Muscle of leg (tissue), 11 donors: ENCODE data around the gene ITPK1. TPM values are rescaled to one million over a fixed set of nuclear protein-coding genes. Genes with fewer than 3 reads are reported as not detected.

Source experiments
- DNase-seq: peaks from one replicate; pipeline ENCODE4 v3.0.0; 2013
- H3K27ac ChIP-seq: one replicate; pipeline ENCODE4 v1.5.1; 2013; ENCODE audit warnings: mild to moderate bottlenecking, low read length, control low read depth
- H3K27me3 ChIP-seq: one replicate; pipeline ENCODE4 v1.6.1; 2013; ENCODE audit warnings: low read length; ENCODE audit not compliant: control insufficient read depth, insufficient read depth
- H3K36me3 ChIP-seq: one replicate; pipeline ENCODE4 v1.6.1; 2013; ENCODE audit warnings: low read length; ENCODE audit not compliant: control insufficient read depth, insufficient read depth
- H3K4me1 ChIP-seq: one replicate; pipeline ENCODE4 v1.6.1; 2013; ENCODE audit warnings: low read length; ENCODE audit not compliant: control insufficient read depth, insufficient read depth
- H3K4me3 ChIP-seq: one replicate; pipeline ENCODE4 v1.5.1; 2013; ENCODE audit warnings: low read length, control low read depth
- H3K9me3 ChIP-seq: replicated peaks from 2 replicates; pipeline ENCODE4 v1.6.1; 2013; ENCODE audit warnings: low read depth, low read length; ENCODE audit not compliant: control insufficient read depth
- WGBS: methylation state at CpG from one replicate; pipeline ENCODE4 v1.1.5; 2013; ENCODE audit warnings: missing lambda C conversion rate; ENCODE audit not compliant: insufficient coverage; 5-methylcytosine and 5-hydroxymethylcytosine counted together
- polyA plus RNA-seq, 8 donors: library from polyadenylated mRNA; unstranded; fragments of 120-200 nt; gene quantifications; one replicate each; pipeline versions ENCODE4 v1.2.1 to v1.2.3, GENCODE V29; 2013; ENCODE audit warnings: inconsistent platforms in 1 of 8, low replicate concordance in 1 of 8; ENCODE audit not compliant: insufficient read length in 8 of 8, insufficient read depth in 1 of 8
- total RNA-seq: library from RNA; stranded (reverse); fragments of 120-200 nt; gene quantifications from one replicate; pipeline ENCODE4 v1.2.4, GENCODE V29; 2013

Gene ITPK1
- total and polyA plus RNA-seq, 9 donors = 10.0 to 25.7 (median 17.5) TPM

GRCh38 chr14:92971601-92972180 lies 144.0 kb downstream of the ITPK1 start:
- H3K9me3 ChIP-seq = peaks cover 10% of the 10 kb centered on the region
- H3K36me3 ChIP-seq = no peaks in the 10 kb centered on the region
- H3K27ac ChIP-seq = no peak overlapping the region
- no peaks in the 10 kb centered on the region for H3K27me3 ChIP-seq
- no peak for DNase-seq
- whole genome bisulfite sequencing = 90% methylated on average over 16 of the region's 16 CpGs
- peaks cover 19% of the 10 kb centered on the region for H3K4me1 ChIP-seq
- H3K4me3 ChIP-seq = no peak overlapping the region

- no peaks in the 10 kb centered on the region for H3K27me3 ChIP-seq
- peaks cover 19% of the 10 kb centered on the region for H3K4me1 ChIP-seq
- 74% methylated on average over 10 of the region's 12 CpGs for WGBS
- H3K4me3 ChIP-seq = no peak overlapping the region
- no peaks in the 10 kb centered on the region for H3K36me3 ChIP-seq
- H3K27ac ChIP-seq = no peak overlapping the region
- H3K9me3 ChIP-seq = peaks cover 2% of the 10 kb centered on the region
- DNase-seq = no peak
Observed at GRCh38 chr14:92970271-92970670, 145.5 kb downstream of the ITPK1 start.

DNA sequence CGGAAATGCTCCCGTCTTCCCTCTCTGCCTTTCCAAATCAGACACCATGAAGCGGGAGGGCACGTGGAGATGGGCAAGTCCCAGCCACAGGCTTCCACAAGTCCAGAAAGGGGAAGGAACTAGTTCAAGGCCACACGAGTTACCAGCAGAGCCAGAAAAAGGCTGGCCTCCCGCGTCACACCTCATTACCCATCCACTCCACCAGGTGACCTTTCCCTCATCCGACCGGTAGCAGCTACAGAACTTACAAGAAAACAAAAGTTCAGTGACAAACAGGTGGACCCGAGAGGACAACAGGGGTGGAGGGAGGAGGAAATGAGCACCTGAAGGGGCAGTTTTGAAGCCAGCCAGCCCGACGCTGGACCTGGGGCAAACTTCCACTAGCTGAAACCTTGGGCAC lies 145.9 kb downstream of the ITPK1 start:
- 89% methylated on average over 3 of the region's 12 CpGs for WGBS
- Histone ChIP-seq H3K36me3 (no peaks in the 10 kb centered on the region), H3K4me1 (peaks cover 19% of the 10 kb centered on the region), H3K27ac (peak overlapping the region; percentile 42), H3K4me3 (no peak overlapping the region), H3K27me3 (no peaks in the 10 kb centered on the region), H3K9me3 (peaks cover 2% of the 10 kb centered on the region)
- DNase-seq = no peak

- peaks cover 21% of the 10 kb centered on the region for H3K4me1 ChIP-seq
- no peaks in the 10 kb centered on the region for H3K27me3 ChIP-seq
- H3K4me3 ChIP-seq = no peak overlapping the region
- no peaks in the 10 kb centered on the region for H3K36me3 ChIP-seq
- no peak for DNase-seq
- peak overlapping the region; percentile 42 for H3K27ac ChIP-seq
- peaks cover 2% of the 10 kb centered on the region for H3K9me3 ChIP-seq
- 87% methylated on average over 7 of the region's 10 CpGs for WGBS
Observed at GRCh38 chr14:92969430-92969829, 146.3 kb downstream of the ITPK1 start.

DNA sequence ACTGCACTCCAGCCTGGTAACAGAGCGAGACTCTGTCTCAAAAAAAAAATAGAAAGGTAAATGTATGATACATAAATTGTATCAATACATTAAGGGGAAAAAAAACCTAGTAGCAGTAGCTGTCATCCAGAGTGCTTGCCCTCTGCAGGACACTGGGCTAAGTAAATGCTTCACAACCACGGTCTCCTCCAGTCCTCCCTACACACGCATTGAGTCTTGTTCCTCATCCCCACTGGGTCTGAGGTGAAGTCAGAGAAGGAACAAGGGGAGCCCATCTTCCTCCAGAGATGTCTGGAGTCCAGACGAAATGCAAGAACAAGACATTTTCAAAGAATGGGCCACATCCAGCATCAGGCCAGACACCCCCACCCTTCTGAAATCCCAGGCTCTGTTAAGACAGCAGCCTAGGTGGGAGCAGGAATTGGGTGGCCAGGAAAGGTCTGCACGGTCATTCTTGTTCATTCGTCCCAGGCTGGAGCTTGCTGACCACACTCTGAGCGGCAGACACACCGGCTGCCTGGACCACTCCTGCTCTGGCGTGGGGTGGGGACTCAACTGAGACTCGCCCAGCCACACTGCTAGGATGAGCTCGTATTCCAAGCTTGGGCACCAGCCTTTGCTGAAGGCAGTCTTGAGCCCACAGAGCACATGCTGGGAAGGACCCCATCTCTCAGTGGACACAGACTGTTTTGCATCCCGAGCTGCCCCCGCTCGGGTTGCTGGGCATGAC lies 147.3 kb downstream of the ITPK1 start:
- Histone ChIP-seq H3K36me3 (no peaks in the 10 kb centered on the region), H3K4me3 (no peak overlapping the region), H3K9me3 (peaks cover 2% of the 10 kb centered on the region), H3K4me1 (peaks cover 25% of the 10 kb centered on the region), H3K27me3 (no peaks in the 10 kb centered on the region), H3K27ac (no peak overlapping the region)
- no peak for DNase-seq
- 83% methylated on average over 8 of the region's 14 CpGs for WGBS

- Histone ChIP-seq H3K36me3 (no peaks in the 10 kb centered on the region), H3K9me3 (no peaks in the 10 kb centered on the region), H3K4me3 (no peak overlapping the region), H3K27me3 (no peaks in the 10 kb centered on the region), H3K4me1 (peaks cover 30% of the 10 kb centered on the region), H3K27ac (no peak overlapping the region)
- no CpG with 5 or more reads among the region's 2 CpGs for WGBS
- no peak for DNase-seq
Observed at GRCh38 chr14:92967346-92967926, 148.3 kb downstream of the ITPK1 start.

DNA sequence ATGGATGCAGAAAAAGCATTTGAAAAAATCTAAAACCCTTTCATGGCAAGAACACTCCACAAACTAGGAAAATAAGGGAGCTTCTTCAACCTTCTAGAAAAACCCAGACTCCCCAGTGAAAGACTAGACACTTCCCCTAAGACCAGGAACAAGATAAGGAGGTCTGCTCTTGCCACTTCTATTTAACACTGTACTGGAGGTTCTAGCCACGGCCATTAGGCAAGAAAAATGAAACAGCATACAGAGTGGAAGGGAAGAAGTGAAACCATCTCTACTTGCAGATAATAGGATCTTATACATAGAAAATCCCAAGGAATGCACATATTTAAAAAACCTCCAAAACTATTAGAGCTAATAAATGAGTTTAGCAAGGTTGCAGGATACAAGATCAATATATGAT lies 150.4 kb downstream of the ITPK1 start:
- WGBS = no CpG with 5 or more reads among the region's 1 CpG
- Histone ChIP-seq H3K9me3 (no peaks in the 10 kb centered on the region), H3K27ac (no peak overlapping the region), H3K36me3 (peaks cover 8% of the 10 kb centered on the region), H3K27me3 (no peaks in the 10 kb centered on the region), H3K4me1 (peaks cover 39% of the 10 kb centered on the region), H3K4me3 (no peak overlapping the region)
- no peak for DNase-seq

DNA sequence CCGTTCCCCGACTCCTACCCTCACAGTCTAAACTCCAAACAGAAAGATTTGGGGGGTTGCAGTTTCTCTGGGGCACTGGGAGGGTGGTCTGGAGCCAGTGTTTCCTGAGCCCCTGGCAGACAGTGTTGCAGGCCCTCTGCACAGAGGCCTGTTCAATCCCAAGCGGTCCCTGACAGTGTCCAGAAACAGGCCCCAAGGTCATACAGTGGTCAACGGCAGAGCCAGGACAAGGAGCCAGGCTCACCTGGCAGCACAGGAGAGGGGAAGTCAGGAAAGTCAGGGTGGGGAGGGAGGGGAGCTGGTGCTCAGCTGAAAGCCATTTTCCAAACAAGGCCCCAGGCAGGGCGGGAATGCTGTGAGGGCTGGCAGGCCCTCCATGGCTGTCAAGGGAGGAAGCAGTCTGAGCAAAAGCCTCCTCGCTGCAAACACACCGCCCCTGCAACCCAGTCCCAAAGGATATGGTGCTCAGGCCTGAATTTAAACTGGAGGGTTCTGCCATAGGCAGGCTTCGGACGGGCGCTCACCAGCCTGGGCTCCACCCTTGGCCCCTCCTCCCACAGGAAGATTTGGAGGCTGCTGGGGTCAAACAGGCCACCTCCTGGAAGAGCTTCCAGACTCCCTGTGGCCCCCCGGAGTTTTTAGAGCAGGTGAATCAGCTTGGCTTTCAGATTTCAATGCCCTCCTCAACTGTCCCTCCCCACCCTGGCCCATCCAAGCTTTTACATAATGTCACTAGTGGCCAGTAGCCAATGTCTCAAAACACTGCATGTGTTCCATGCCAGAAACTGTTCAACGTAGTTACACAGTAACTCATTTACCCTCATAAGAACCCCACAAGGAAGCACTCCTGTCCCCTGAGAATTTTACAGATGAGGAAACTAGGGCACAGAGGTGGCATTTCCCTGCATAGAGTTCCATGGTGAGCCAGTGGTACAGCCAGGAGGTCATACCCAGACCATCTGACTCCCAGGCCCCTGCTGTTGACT lies 151.3 kb downstream of the ITPK1 start:
- no peaks in the 10 kb centered on the region for H3K9me3 ChIP-seq
- no peak overlapping the region for H3K4me3 ChIP-seq
- WGBS = 71% methylated on average over 7 of the region's 12 CpGs
- H3K36me3 ChIP-seq = peaks cover 8% of the 10 kb centered on the region
- no peaks in the 10 kb centered on the region for H3K27me3 ChIP-seq
- peaks cover 40% of the 10 kb centered on the region for H3K4me1 ChIP-seq
- no peak for DNase-seq
- no peak overlapping the region for H3K27ac ChIP-seq

- Histone ChIP-seq H3K9me3 (no peaks in the 10 kb centered on the region), H3K4me1 (peaks cover 49% of the 10 kb centered on the region), H3K36me3 (peaks cover 8% of the 10 kb centered on the region), H3K4me3 (no peak overlapping the region), H3K27me3 (no peaks in the 10 kb centered on the region), H3K27ac (no peak overlapping the region)
- 53% methylated on average over 7 of the region's 14 CpGs for WGBS
- no peak for DNase-seq
Observed at GRCh38 chr14:92963301-92964123, 152.2 kb downstream of the ITPK1 start.
